AG09319 (cell line): Measurements from ENCODE around the gene ZFP36.
A peak's percentile ranks its signal among the peaks of the same experiment; 100 is the strongest.

Experiments used
- DNase-seq: peaks from one replicate; pipeline ENCODE4 v3.0.0-alpha.2; 2010; ENCODE audit warnings: low read depth; ENCODE audit errors: extremely low read depth
- TF ChIP-seq, protein P1 (sequence below): IDR thresholded peaks from 2 replicates; pipeline ENCODE4 v1.5.1; 2011; ENCODE audit warnings: low read depth, mild to moderate bottlenecking, inconsistent platforms, low read length, moderate library complexity

ZFP36 gene

DNA sequence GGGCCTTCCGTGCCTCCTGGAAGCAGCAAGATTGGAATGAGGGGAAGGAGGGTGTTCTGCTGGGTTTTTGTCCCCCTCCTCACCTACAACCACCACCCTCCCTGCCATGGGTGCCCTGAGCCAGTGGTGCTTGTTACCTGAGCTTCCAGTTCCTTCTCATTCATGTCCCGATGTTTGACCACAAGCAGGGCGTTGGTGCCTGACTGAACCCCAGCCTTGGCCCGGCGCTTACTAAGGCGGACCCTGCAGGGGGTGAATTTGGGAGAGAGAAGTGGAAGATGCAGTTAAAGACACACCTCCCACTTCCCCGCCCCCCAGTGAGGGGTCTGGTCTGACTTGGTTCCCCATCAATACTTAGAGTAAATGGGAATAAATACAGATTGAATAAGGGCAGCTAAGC is 20.1 kb upstream of the ZFP36 start:
- no peak for DNase-seq
- TF ChIP-seq, protein P1, sequence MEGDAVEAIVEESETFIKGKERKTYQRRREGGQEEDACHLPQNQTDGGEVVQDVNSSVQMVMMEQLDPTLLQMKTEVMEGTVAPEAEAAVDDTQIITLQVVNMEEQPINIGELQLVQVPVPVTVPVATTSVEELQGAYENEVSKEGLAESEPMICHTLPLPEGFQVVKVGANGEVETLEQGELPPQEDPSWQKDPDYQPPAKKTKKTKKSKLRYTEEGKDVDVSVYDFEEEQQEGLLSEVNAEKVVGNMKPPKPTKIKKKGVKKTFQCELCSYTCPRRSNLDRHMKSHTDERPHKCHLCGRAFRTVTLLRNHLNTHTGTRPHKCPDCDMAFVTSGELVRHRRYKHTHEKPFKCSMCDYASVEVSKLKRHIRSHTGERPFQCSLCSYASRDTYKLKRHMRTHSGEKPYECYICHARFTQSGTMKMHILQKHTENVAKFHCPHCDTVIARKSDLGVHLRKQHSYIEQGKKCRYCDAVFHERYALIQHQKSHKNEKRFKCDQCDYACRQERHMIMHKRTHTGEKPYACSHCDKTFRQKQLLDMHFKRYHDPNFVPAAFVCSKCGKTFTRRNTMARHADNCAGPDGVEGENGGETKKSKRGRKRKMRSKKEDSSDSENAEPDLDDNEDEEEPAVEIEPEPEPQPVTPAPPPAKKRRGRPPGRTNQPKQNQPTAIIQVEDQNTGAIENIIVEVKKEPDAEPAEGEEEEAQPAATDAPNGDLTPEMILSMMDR = no peak

DNA sequence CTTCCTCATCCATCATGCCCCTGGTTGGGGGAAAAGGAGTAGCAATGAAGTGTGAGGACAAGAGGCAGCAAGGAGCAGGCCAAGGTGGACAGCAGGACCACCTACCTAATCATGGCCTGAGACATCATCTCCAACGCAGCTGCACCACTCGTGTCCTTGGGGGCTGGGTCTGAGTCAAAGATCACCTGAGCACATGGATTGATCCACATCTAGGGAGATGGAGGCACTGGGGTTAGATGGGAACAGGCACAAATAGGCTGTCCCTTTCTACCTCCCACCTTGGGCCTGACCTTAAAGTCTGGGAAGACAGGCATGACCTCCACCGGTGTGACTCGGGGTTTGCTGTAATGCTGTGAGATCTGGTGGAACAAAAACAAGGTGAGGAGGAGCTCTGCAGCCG is 18.0 kb upstream of the ZFP36 start:
- no peak for DNase-seq
- TF ChIP-seq, protein P1 = no peak

DNA sequence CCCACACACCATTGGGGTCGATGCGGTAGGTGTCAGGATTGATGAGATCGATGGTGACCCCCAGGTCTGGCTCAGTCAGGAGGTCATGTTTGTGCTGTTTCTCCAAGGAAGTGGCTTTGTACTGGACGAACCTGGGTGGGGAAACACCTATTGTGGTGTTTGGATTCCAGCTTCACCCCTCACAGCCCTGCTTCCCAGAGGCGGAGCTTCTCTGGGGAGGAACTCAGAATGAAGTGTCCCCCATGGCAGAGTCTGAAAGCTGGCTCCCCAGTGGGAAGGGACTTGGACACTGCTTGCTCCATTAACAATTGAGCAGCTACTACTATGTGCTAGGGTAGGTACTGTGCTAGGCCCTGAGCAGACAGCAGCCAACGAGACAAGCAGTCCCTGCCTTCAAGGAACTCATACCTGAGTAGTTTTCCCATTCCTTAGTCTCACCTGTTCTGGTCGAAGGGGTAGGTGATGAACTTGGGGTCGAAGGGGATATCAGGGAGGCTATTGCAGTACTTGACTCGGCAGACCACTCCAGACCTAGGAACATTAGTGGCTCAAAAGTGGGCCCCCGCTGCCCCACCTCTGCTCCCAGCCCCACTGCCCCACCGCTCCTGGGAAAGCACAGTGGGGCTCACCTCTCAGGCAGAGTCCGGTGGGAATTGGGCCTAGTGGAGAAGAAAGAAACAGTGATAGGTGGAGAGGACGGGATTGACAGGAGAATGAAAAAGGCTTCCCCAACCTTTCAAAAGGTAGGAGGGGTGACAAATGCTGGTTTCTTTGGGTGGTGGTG is 16.8 kb upstream of the ZFP36 start:
- TF ChIP-seq, protein P1 = no peak
- no peak for DNase-seq

DNA sequence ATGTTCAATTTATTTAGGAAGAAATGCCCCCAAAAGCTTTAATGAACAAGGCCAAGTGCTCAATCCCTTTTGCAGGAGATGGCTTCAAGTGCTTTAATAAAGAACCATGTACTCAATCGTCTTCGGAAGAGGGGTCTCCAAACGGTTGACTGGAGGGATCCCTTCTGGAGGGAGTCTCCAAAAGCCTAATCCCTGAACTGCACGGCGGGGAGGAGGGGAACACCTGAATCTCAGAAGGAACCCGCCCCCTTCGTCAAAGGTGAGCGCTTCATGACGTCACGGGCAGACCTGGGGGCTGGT is 16.2 kb upstream of the ZFP36 start:
- TF ChIP-seq, protein P1 = no peak
- no peak for DNase-seq

DNA sequence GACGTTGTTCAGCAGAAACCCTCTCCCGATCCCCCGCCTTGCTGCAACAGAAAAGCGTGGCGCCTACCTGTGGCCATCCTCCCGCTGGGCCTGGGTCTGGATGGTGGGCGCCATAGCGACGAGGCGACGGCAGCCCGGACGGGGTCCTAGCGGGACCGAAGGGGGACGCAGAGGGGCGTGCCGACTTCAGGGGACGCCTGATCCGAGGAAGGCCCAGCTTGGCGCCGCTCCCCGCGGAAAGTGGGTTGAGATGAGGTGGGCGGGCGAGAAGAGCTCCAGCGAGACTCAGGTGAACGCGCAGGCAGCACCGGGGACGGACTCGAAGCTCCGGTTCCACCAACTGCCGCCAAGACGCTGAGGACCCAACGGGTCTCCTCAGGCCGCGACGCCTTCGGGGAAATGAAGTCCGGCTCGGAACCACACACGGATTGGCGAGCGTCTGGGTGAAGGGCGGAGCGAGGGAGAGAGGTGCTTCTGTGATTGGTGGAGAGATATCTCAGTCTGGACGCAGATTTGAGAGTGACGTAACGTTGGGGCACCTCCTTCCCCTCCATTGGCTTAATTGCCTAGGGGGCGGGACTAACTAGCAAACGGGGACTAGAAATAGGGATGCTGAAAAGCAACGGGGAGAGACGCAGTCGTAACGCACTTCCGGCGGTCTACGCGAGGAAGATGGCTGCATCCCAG is 15.8 kb upstream of the ZFP36 start, which contains the start of the genes MED29 and PAF1:
Gene MED29 (plus strand): TSS at position 628 of the 687 bp plus-strand sequence. CDS start 45 bp downstream, at position 673.
Gene PAF1 (minus strand): TSS at position 356 of the 687 bp plus-strand sequence. CDS start 242 bp downstream, at position 114.
- DNase-seq = peak; percentile 99
- TF ChIP-seq, protein P1 = no peak

DNA sequence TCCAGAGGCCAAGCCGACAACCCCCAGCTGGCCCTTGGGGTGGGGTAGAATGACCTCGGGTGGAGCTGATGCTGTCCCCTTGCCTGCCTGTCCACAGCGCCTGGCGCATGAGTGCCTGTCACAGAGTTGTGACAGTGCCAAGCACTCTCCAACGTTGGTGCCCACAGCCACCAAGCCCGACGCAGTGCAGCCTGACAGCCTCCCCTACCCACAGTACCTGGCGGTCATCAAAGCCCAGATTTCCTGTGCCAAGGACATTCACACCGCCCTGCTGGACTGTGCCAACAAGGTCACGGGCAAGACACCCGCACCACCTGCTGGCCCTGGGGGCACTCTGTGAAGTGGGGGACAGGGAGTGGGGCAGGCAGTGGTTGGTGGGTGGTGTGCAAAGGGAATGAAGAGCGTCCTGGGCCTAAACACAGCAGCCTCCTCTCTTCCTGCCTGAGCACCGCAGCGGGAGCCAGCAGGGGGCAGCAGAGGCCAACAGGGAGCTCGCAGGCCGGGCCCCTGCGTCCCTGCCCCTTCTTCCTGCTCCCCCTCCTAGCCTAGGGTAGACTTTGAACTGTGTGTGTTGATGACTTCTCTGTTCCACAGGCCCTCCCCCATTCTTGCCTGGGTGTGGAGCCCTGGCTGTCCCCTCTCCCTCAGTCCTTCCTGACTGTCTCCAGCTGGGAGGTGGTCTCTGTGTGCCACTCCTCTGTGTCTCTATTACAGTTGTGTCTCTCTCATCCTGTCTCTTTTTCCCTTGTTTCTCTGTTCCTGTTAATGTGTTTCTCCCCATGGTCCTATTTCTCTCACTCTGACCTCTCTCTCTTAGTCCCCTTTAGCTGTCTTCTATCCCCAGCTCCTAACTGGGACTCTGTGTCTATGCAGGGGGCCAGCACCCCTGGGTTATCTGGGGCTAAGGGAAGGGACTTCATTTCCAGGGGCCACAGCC is 9.0 kb upstream of the ZFP36 start:
- no peak for DNase-seq
- TF ChIP-seq, protein P1 = peak; percentile 96
